SK-N-SH treated with all-trans-retinoic acid at 6 μM for 48 hours (cell line): ENCODE measurements around the gene ARRDC1.

Source experiments
- ARNTL ChIP-seq: fragments of 450-650 bp; formaldehyde crosslinking; IDR thresholded peaks from 2 replicates; pipeline ENCODE4 v1.5.0; 2020; ENCODE audit warnings: low read depth, mild to moderate bottlenecking, moderate library complexity, borderline replicate concordance
- BACH2 ChIP-seq: fragments of 250-450 bp; sonication (Bioruptor Pico); IDR thresholded peaks from 2 replicates; pipeline ENCODE4 v1.9.0; 2021; ENCODE audit warnings: mild to moderate bottlenecking, borderline replicate concordance
- CREB5 ChIP-seq: fragments of 250-450 bp; sonication (Bioruptor Pico); IDR thresholded peaks from 2 replicates; pipeline ENCODE4 v1.5.1; 2020; ENCODE audit warnings: low read depth, mild to moderate bottlenecking, moderate library complexity
- CSRNP3 ChIP-seq: fragments of 250-450 bp; sonication (Bioruptor Pico); IDR thresholded peaks from 2 replicates; pipeline ENCODE4 v1.5.1; 2021; ENCODE audit warnings: mild to moderate bottlenecking, moderate library complexity
- PATZ1 ChIP-seq: fragments of 250-450 bp; sonication (Bioruptor Pico); IDR thresholded peaks from 2 replicates; pipeline ENCODE4 v1.8.0; 2020; ENCODE audit warnings: mild to moderate bottlenecking, moderate library complexity, borderline replicate concordance
- RARB ChIP-seq: fragments of 250-450 bp; sonication (Bioruptor Pico); IDR thresholded peaks from 2 replicates; pipeline ENCODE4 v1.8.0; 2021; ENCODE audit warnings: mild to moderate bottlenecking, moderate library complexity
- TCF4 ChIP-seq: fragments of 250-450 bp; sonication (Bioruptor Pico); IDR thresholded peaks from 2 replicates; pipeline ENCODE4 v1.8.0; 2021; ENCODE audit warnings: mild to moderate bottlenecking, moderate library complexity, borderline replicate concordance
- ZC3H10 ChIP-seq: fragments of 250-450 bp; sonication (Bioruptor Pico); IDR thresholded peaks from 2 replicates; pipeline ENCODE4 v1.5.1; 2021; ENCODE audit warnings: mild to moderate bottlenecking, moderate library complexity
- ZFP30 ChIP-seq: fragments of 450-650 bp; formaldehyde crosslinking; IDR thresholded peaks from 2 replicates; pipeline ENCODE4 v1.5.0; 2022; ENCODE audit warnings: mild to moderate bottlenecking, moderate library complexity

GRCh38 chr9:137650259-137650658, 44.8 kb downstream of the ARRDC1 start:
- TF ChIP-seq BACH2 (CRISPR knock-in tag) (no peak), ARNTL (CRISPR knock-in tag) (no peak), ZC3H10 (CRISPR knock-in tag) (no peak), ZFP30 (CRISPR knock-in tag) (no peak), RARB (CRISPR knock-in tag) (no peak), TCF4 (CRISPR knock-in tag) (no peak), CSRNP3 (CRISPR knock-in tag) (no peak), PATZ1 (CRISPR knock-in tag) (no peak), CREB5 (CRISPR knock-in tag) (no peak)
